B cell (primary cell): ENCODE data around the gene RHOG. TPM values are rescaled to one million over a fixed set of nuclear protein-coding genes. Genes with fewer than 3 reads are reported as not detected.

Experiments
- ATAC-seq: fragments of 200-7000 bp; cut with Tn5 transposase; one replicate; pipeline ENCODE4 v1.10.0; 2021; ENCODE audit warnings: low read depth, mild to moderate bottlenecking, moderate number of reproducible peaks, moderate library complexity
- CTCF ChIA-PET: fragments of 350-600 bp; sonication (Branson Sonifier 250); formaldehyde crosslinking; loops from one replicate; lab custom pipeline; 2021; ENCODE audit warnings: antibody characterized with exemption, inconsistent platforms; lab: Charles Lee
- POLR2A ChIA-PET: fragments of 350-600 bp; sonication (Branson Sonifier 250); formaldehyde crosslinking; loops from one replicate; lab custom pipeline; 2021; ENCODE audit warnings: antibody characterized with exemption; lab: Charles Lee
- DNase-seq: peaks from one replicate; pipeline ENCODE4 v3.0.0; 2013
- H2AFZ ChIP-seq: 2 replicates; pipeline ENCODE4 v1.6.1; 2012; ENCODE audit warnings: mild to moderate bottlenecking, low read depth, low read length; ENCODE audit not compliant: insufficient read depth, poor library complexity, severe bottlenecking
- H3K27ac ChIP-seq, 2 donors: 1 replicate in 1 of 2; 2 replicates in 1 of 2; pipeline ENCODE4 v1.5.1; 2012 to 2013; ENCODE audit warnings: low read length in 2 of 2, mild to moderate bottlenecking in 2 of 2, moderate library complexity in 1 of 2
- H3K27me3 ChIP-seq, 4 experiments: fragments of 200-600 bp in 1 of 4; sonication (generic) in 1 of 4; replicated peaks in 1 of 4; 1 replicate in 2 of 4; 2 replicates in 2 of 4; pipeline versions ENCODE4 v1.6.1 to v1.7.0; 2013 to 2016; ENCODE audit warnings: low read length in 3 of 4, mild to moderate bottlenecking in 2 of 4, mixed read lengths in 1 of 4, moderate library complexity in 1 of 4; ENCODE audit not compliant: insufficient read depth in 4 of 4, control insufficient read depth in 3 of 4; ENCODE audit errors: control extremely low read depth in 1 of 4
- H3K36me3 ChIP-seq, 2 experiments: replicated peaks in 1 of 2; 1 replicate in 1 of 2; 2 replicates in 1 of 2; pipeline versions ENCODE4 v1.6.1 to v1.7.1; 2013; ENCODE audit warnings: low read length in 1 of 2; ENCODE audit not compliant: insufficient read depth in 2 of 2, control insufficient read depth in 1 of 2; ENCODE audit errors: control extremely low read depth in 1 of 2, extremely low read depth in 1 of 2
- H3K4me1 ChIP-seq, 2 donors: fragments of 200-600 bp in 1 of 2; sonication (generic) in 1 of 2; 1 replicate in 1 of 2; 2 replicates in 1 of 2; pipeline versions ENCODE4 v1.5.1 to v1.6.1; 2013 to 2017; ENCODE audit warnings: low read length in 2 of 2; ENCODE audit not compliant: control insufficient read depth in 2 of 2, insufficient read depth in 2 of 2
- H3K4me2 ChIP-seq: replicated peaks from 2 replicates; pipeline ENCODE3; 2012; ENCODE audit warnings: mild to moderate bottlenecking, low read depth, low read length; ENCODE audit not compliant: poor library complexity, severe bottlenecking
- H3K4me3 ChIP-seq, 5 experiments: fragments of 200-600 bp in 1 of 5; sonication (generic) in 1 of 5; 1 replicate in 3 of 5; 2 replicates in 2 of 5; pipeline versions ENCODE4 v1.5.1 to v1.7.0; 2011 to 2016; ENCODE audit warnings: low read length in 4 of 5, mild to moderate bottlenecking in 4 of 5, low read depth in 2 of 5, control low read depth in 1 of 5, moderate library complexity in 1 of 5; ENCODE audit not compliant: insufficient read depth in 1 of 5; ENCODE audit errors: control extremely low read depth in 1 of 5, extremely low read depth in 1 of 5
- H3K79me2 ChIP-seq: fragments of 200-600 bp; sonication (generic); one replicate; pipeline ENCODE4 v1.6.0; 2016; ENCODE audit warnings: low read length; ENCODE audit not compliant: control insufficient read depth, insufficient read depth
- H3K9ac ChIP-seq: fragments of 200-600 bp; sonication (generic); 2 replicates; pipeline ENCODE4 v1.6.1; 2017; ENCODE audit warnings: mild to moderate bottlenecking, low read length, moderate library complexity
- H3K9me3 ChIP-seq, 3 donors: one replicate each; pipeline versions ENCODE4 v1.6.1 to v1.7.1; 2013; ENCODE audit warnings: low read length in 2 of 3; ENCODE audit not compliant: control insufficient read depth in 2 of 3, insufficient read depth in 1 of 3; ENCODE audit errors: control extremely low read depth in 1 of 3
- H4K20me1 ChIP-seq: 2 replicates; pipeline ENCODE4 v1.6.0; 2012; ENCODE audit warnings: mild to moderate bottlenecking, low read length; ENCODE audit not compliant: insufficient read depth, control insufficient read depth, poor library complexity, severe bottlenecking
- H3K27ac Mint-ChIP-seq: one replicate; pipeline ENCODE4 v1.8.0; 2021; ENCODE audit warnings: mixed read lengths
- H3K27me3 Mint-ChIP-seq: one replicate; pipeline ENCODE4 v1.8.0; 2021; ENCODE audit warnings: mixed read lengths
- H3K4me1 Mint-ChIP-seq: one replicate; pipeline ENCODE4 v1.8.0; 2021; ENCODE audit warnings: mixed read lengths
- H3K4me3 Mint-ChIP-seq: one replicate; pipeline ENCODE4 v1.8.0; 2021; ENCODE audit warnings: mixed read lengths
- H3K9me3 Mint-ChIP-seq: one replicate; pipeline ENCODE4 v1.8.0; 2022; ENCODE audit warnings: mixed read lengths; ENCODE audit not compliant: insufficient read depth
- CTCF ChIP-seq: fragments of 200-600 bp; IDR thresholded peaks from one replicate; pipeline ENCODE4 v1.8.0; 2022; ENCODE audit warnings: antibody characterized with exemption, mild to moderate bottlenecking
- EZH2 ChIP-seq: IDR thresholded peaks from 2 replicates; pipeline ENCODE4 v1.6.1; 2012; ENCODE audit warnings: borderline replicate concordance, low read depth, mild to moderate bottlenecking, moderate library complexity, low read length; ENCODE audit not compliant: insufficient read depth, poor library complexity, severe bottlenecking
- WGBS: methylation state at CpG from one replicate; pipeline ENCODE4 v1.1.5; 2013; ENCODE audit warnings: missing lambda C conversion rate; ENCODE audit not compliant: insufficient coverage; 5-methylcytosine and 5-hydroxymethylcytosine counted together
- intact Hi-C: fragments of 100-400 bp; cut with micrococcal nuclease; formaldehyde crosslinking; loops from one replicate; pipeline ENCODE4 v1.10.0; 2022
- polyA plus RNA-seq: library from polyadenylated mRNA; depleted of rRNA; stranded (reverse); fragments of >200 nt; gene quantifications from 2 replicates; pipeline ENCODE4 v1.2.3, GENCODE V29; 2012
- total RNA-seq, 2 donors: library from RNA; stranded (reverse); fragments of 120-200 nt in 1 of 2; gene quantifications; 1 replicate in 1 of 2; 2 replicates in 1 of 2; pipeline versions ENCODE4 v1.2.3 to v1.2.4, GENCODE V29; 2013 to 2022

Gene RHOG
- total and polyA plus RNA-seq, 2 donors (not counting 1 experiment from before 2014, with no cell fraction given) = 102 to 141 TPM

GRCh38 chr11:3860375-3860774 lies 19.6 kb upstream of the RHOG start:
- Mint-ChIP-seq H3K4me1 (peaks cover 79% of the 10 kb centered on the region), H3K9me3 (no peaks in the 10 kb centered on the region), H3K27ac (peak overlapping the region; percentile 60), H3K27me3 (no peaks in the 10 kb centered on the region), H3K4me3 (peak overlapping the region; percentile 64)
- POLR2A ChIA-PET = interaction anchor here (0.6 to 1.4 kb wide), 3 partner anchors 23 to 30 kb away, joined by 3 to 4 read pairs (median 4); no protein-coding TSS in a partner anchor
- intact Hi-C loops = no loop called here
- H3K4me1 ChIP-seq = peaks cover 81 to 84% of the 10 kb centered on the region in 2 donors
- no peaks in the 10 kb centered on the region for H3K27me3 ChIP-seq
- H3K79me2 ChIP-seq = peaks cover 98% of the 10 kb centered on the region
- peak overlapping the region; percentile 87 for H3K4me2 ChIP-seq
- H3K36me3 ChIP-seq = peaks cover 0 to 3% of the 10 kb centered on the region in 2 experiments
- H4K20me1 ChIP-seq = peaks cover 50% of the 10 kb centered on the region
- no peaks in the 10 kb centered on the region for H3K9me3 ChIP-seq
- H3K9ac ChIP-seq = no peak overlapping the region
- no peak overlapping the region for H2AFZ ChIP-seq
- WGBS = no CpG with 5 or more reads among the region's 2 CpGs
- ATAC-seq (no peak), DNase-seq (no peak)
- TF ChIP-seq CTCF = no peak
- no peak for TF ChIP-seq EZH2
- H3K27ac ChIP-seq = peak overlapping the region in 1 of 2 donors; percentile 13
- CTCF ChIA-PET = interaction anchor here (0.8 to 36.8 kb wide), 8 partner anchors 8 to 212 kb away, joined by 3 to 662 read pairs (median 6); partner anchors contain the start of genes RHOG and STIM1
- H3K4me3 ChIP-seq = peak overlapping the region in 1 of 5 experiments; percentile 4

GRCh38 chr11:3859373-3859881 lies 18.7 kb upstream of the RHOG start:
- H3K79me2 ChIP-seq = peaks cover 89% of the 10 kb centered on the region
- WGBS = 70% methylated on average over 4 of the region's 4 CpGs
- peak overlapping the region in 4 of 5 experiments; percentile 2 to 18 (median 14) for H3K4me3 ChIP-seq
- peaks cover 49% of the 10 kb centered on the region for H4K20me1 ChIP-seq
- H3K27ac ChIP-seq = no peak overlapping the region
- POLR2A ChIA-PET = interaction anchor here (0.8 to 1.4 kb wide), 4 partner anchors 16 to 31 kb away, joined by 3 to 4 read pairs (median 4); partner anchors contain the start of gene RHOG
- no peak overlapping the region for H2AFZ ChIP-seq
- H3K27me3 ChIP-seq = no peaks in the 10 kb centered on the region
- peak overlapping the region; percentile 15 for H3K9ac ChIP-seq
- peaks cover 75 to 80% of the 10 kb centered on the region in 2 donors for H3K4me1 ChIP-seq
- DNase-seq (no peak), ATAC-seq (no peak)
- intact Hi-C loops = loop anchor here (5.0 kb wide), 2 partner anchors 68 to 482 kb away; partner anchors contain the start of gene ZNF195
- H3K4me1 Mint-ChIP-seq = peaks cover 75% of the 10 kb centered on the region
- H3K36me3 ChIP-seq = peaks cover 0 to 3% of the 10 kb centered on the region in 2 experiments
- CTCF ChIA-PET = interaction anchor here (1.3 to 36.8 kb wide), 9 partner anchors 9 to 213 kb away, joined by 3 to 662 read pairs (median 6); partner anchors contain the start of genes RHOG and STIM1
- no peaks in the 10 kb centered on the region for H3K9me3 Mint-ChIP-seq
- peak overlapping the region; percentile 98 for H3K4me3 Mint-ChIP-seq
- H3K9me3 ChIP-seq = no peaks in the 10 kb centered on the region
- TF ChIP-seq CTCF (no peak), EZH2 (no peak)
- peak overlapping the region; percentile 87 for H3K4me2 ChIP-seq
- H3K27me3 Mint-ChIP-seq = no peaks in the 10 kb centered on the region
- peak overlapping the region; percentile 32 for H3K27ac Mint-ChIP-seq
